Mesothelial cell of epicardium (in vitro differentiated cells): Measurements from ENCODE around the gene DCP1A. TPM values are rescaled to one million over a fixed set of nuclear protein-coding genes. Genes with fewer than 3 reads are reported as not detected.
A peak's percentile ranks its signal among the peaks of the same experiment; 100 is the strongest.

Experiments
- DNase-seq, 2 experiments: peaks; one replicate each; pipeline ENCODE4 v3.0.0; 2021; ENCODE audit warnings: low spot score in 2 of 2; ENCODE audit not compliant: unreplicated experiment in 2 of 2
- H3K27ac Mint-ChIP-seq: 2 replicates; pipeline ENCODE4 v1.8.0; 2021; ENCODE audit warnings: mixed read lengths
- H3K27me3 Mint-ChIP-seq: 2 replicates; pipeline ENCODE4 v1.8.0; 2021; ENCODE audit warnings: low read depth, mixed read lengths
- H3K36me3 Mint-ChIP-seq: 2 replicates; pipeline ENCODE4 v1.8.0; 2021; ENCODE audit warnings: mixed read lengths
- H3K4me1 Mint-ChIP-seq: 2 replicates; pipeline ENCODE4 v1.8.0; 2021; ENCODE audit warnings: mixed read lengths
- H3K4me3 Mint-ChIP-seq: 2 replicates; pipeline ENCODE4 v1.8.0; 2021; ENCODE audit warnings: mild to moderate bottlenecking, moderate library complexity, mixed read lengths
- H3K9me3 Mint-ChIP-seq: 2 replicates; pipeline ENCODE4 v1.8.0; 2021; ENCODE audit warnings: mixed read lengths
- CTCF ChIP-seq: fragments of 200-600 bp; sonication (generic); IDR thresholded peaks from one replicate; pipeline ENCODE4 v1.5.0; 2021; ENCODE audit warnings: antibody characterized with exemption; ENCODE audit not compliant: unreplicated experiment
- total RNA-seq: library from RNA; stranded (reverse); gene quantifications from 3 replicates; pipeline ENCODE4 v1.2.1, GENCODE V29; 2021

DCP1A gene
- total RNA-seq, 1 donor from 2014 or later: 38.8 TPM

- Mint-ChIP-seq H3K36me3 (peaks cover 34% of the 10 kb centered on the region), H3K9me3 (no peaks in the 10 kb centered on the region), H3K4me3 (no peak overlapping the region), H3K4me1 (peaks cover 21% of the 10 kb centered on the region), H3K27ac (peak overlapping the region; percentile 3), H3K27me3 (no peaks in the 10 kb centered on the region)
- TF ChIP-seq CTCF: no peak
- no peak for DNase-seq
Measured at GRCh38 chr3:53342353-53342752, 5.0 kb downstream of the DCP1A start.

GRCh38 chr3:53337167-53337940 is 10.0 kb downstream of the DCP1A start:
- DNase-seq: no peak

GRCh38 chr3:53334742-53335141 is 12.6 kb downstream of the DCP1A start:
- DNase-seq: no peak
- Mint-ChIP-seq H3K27me3 (no peaks in the 10 kb centered on the region), H3K4me3 (no peak overlapping the region), H3K9me3 (no peaks in the 10 kb centered on the region), H3K4me1 (no peaks in the 10 kb centered on the region), H3K27ac (no peak overlapping the region), H3K36me3 (peaks cover 47% of the 10 kb centered on the region)
- no peak for TF ChIP-seq CTCF

More at GRCh38 chr3:53337167-53337940, 10.0 kb downstream of the DCP1A start:
- Mint-ChIP-seq H3K36me3 (peaks cover 47% of the 10 kb centered on the region), H3K4me1 (no peaks in the 10 kb centered on the region), H3K27ac (no peak overlapping the region), H3K27me3 (no peaks in the 10 kb centered on the region), H3K4me3 (no peak overlapping the region), H3K9me3 (no peaks in the 10 kb centered on the region)
- TF ChIP-seq CTCF: no peak

- no peak for TF ChIP-seq CTCF
- Mint-ChIP-seq H3K4me1 (no peaks in the 10 kb centered on the region), H3K27me3 (no peaks in the 10 kb centered on the region), H3K27ac (no peak overlapping the region), H3K4me3 (no peak overlapping the region), H3K36me3 (peaks cover 40% of the 10 kb centered on the region), H3K9me3 (no peaks in the 10 kb centered on the region)
- no peak for DNase-seq
Measured at GRCh38 chr3:53331871-53332270, 15.5 kb downstream of the DCP1A start.

- H3K9me3 Mint-ChIP-seq: no peaks in the 10 kb centered on the region
Measured at GRCh38 chr3:53329897-53330296, 17.4 kb downstream of the DCP1A start.

More at GRCh38 chr3:53329897-53330296, 17.4 kb downstream of the DCP1A start:
- no peak for TF ChIP-seq CTCF
- peaks cover 1% of the 10 kb centered on the region for H3K4me1 Mint-ChIP-seq
- no peak overlapping the region for H3K27ac Mint-ChIP-seq
- H3K4me3 Mint-ChIP-seq: no peak overlapping the region
- H3K36me3 Mint-ChIP-seq: peaks cover 42% of the 10 kb centered on the region
- no peaks in the 10 kb centered on the region for H3K27me3 Mint-ChIP-seq
- DNase-seq: no peak
